Panc1 (cell line): ENCODE measurements around the gene RGS6.

ENCODE experiments used
- CTCF ChIP-seq: fragments of 450-650 bp; IDR thresholded peaks from 2 replicates; pipeline ENCODE4 v1.5.1; 2017; ENCODE audit warnings: mild to moderate bottlenecking
- POLR2AphosphoS5 ChIP-seq: IDR thresholded peaks from 2 replicates; pipeline ENCODE4 v1.6.1; 2012; ENCODE audit warnings: mild to moderate bottlenecking, low read depth, low read length, moderate library complexity
- REST ChIP-seq, 2 experiments: IDR thresholded peaks; 2 replicates each; pipeline ENCODE4 v1.6.1; 2011 to 2012; ENCODE audit warnings: low read depth in 2 of 2, control low read depth in 1 of 2, low read length in 1 of 2, mild to moderate bottlenecking in 1 of 2, moderate library complexity in 1 of 2; ENCODE audit not compliant: insufficient read depth in 1 of 2
- TCF7L2 ChIP-seq: IDR thresholded peaks from 2 replicates; pipeline ENCODE4 v1.6.1; 2011; ENCODE audit warnings: mild to moderate bottlenecking, low read depth, low read length, inconsistent platforms

- TF ChIP-seq CTCF = no peak
- no peak for TF ChIP-seq POLR2AphosphoS5
- TF ChIP-seq TCF7L2 = no peak
- no peak for TF ChIP-seq REST (IDR thresholded peaks at IDR 0.05; ENCODE audit: insufficient read depth in 1 of 2, low read depth in 2 of 2, low read length in 1 of 2)
These were observed 457.0 kb downstream of the RGS6 start for GRCh38 chr14:72389200-72389599.
